NOMO-1 (cell line): ENCODE results near the gene NUP54.

ENCODE experiments used
- DNase-seq, 2 experiments: peaks; one replicate each; lab custom pipeline; 2025; ENCODE audit not compliant: unreplicated experiment in 2 of 2; lab: John Stamatoyannopoulos, UW

Gene NUP54

DNA sequence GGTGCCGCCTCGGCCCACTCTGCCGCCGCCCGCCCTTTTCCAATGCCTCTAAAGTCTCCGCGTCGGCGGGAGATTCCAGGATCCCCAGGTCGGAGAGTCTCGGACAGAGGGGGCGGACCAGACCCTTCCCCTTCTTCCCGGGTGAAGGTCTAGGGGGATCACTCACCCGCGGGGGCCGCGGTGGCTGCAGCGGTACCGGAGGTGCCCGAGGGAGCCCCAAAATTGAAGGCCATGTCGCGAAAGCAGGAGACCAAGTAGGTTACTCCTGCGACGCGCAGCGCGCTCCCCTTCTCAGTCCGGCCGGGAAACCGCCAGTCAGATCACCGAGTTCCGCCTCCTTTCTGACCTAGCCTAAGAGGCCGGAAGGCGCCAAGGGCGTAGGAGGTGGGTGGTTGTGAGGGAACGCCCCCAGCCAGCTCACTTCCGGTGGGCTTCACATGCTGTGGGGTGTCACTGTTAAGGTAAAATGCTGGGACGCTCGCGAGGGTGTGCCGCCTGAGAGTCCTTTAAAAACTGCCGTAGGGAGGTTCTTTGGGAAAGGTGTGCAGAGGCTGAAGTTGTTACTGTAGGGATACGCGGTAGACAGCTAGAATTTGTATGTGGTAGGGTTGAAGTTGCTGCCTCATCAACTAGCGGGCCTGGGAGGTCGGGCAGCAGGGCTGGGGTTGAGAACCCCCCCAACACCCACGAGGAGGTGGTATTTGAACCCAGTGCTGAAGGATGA is at the start of gene NUP54:
NUP54 (minus strand) TSS at position 256 of the 724 bp plus-strand sequence; CDS start at position 233, 23 bp downstream.
- peak; percentile 93 for DNase-seq

- no peak for DNase-seq
Measured at GRCh38 chr4:76197031-76197743, 49.0 kb upstream of the NUP54 start.

DNA sequence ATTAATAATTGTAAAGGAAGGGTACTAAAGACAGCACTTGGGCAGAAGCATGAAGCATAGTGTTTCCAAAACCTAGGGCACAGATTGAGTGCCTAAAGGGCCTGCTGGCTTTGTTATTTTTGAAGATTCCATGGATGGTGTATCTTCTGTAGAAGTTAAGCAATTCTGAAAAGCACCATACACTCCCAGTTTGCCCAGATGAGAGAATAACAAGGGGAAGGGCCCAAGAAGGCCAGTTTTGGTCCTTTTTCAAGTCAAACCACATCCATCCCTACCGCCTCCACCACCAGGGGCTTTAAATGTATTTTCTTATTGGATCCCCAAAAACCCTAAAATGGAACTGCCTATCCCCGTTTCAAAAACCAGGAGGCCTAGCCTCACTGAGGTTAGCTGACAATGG is 48.2 kb upstream of the NUP54 start:
- DNase-seq = no peak

DNA sequence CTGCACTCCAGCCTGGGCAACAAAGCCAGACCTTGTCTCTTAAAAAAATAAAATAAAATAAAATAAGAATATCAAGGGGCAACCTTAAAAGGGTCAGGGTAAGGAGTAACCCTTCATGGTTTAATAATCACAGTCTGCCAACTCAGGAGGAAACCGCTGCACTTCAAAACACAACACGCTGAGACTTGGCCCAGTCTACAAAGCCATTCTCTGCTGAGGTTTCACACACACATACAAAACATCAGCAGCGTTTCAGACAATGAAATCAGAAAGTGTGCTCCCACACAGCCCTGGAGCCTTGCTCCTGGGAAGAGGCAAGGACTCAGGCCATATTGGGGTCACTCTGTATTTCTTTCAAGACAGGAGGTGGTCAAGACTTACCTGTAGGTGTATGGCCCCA is 47.1 kb upstream of the NUP54 start:
- no peak for DNase-seq

DNA sequence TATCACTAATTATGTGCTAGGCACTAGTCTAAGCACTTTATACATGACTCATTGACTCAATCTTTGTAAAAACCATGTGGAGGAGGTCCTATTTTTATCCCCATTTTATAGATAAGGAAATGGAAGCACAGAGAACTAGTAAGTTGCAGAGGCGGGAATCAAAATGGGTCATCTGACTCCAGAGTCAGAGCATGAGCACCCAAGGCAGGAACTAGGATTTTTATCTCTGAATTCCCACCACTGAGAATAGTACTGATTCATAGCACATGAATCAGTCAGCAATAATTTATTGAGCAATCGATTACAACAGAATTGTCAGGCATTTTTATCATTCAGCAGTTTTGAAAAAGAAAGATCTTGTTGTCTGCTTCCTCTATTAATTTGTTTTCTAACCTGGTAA is 46.1 kb upstream of the NUP54 start:
- peak; percentile 18 to 64 for DNase-seq

DNA sequence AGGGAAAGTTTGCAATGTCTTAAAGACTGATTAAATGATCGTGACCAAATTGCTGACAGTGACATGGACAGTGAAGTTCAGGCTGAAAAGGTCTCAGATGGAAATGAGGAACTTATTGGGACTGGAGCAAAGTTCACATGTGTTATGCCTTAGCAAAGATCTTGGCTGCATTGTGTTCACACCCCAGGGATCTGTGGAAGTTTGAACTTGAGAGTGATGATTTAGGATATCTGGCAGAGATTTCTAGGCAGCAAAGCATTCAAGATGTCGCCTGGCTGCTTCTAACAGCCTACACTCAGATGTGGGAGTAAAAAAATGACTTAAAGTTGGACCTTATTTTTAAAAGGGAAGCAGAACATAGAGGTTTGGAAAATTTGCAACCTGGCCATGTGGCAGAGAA is 44.0 kb upstream of the NUP54 start:
- peak in 1 of 2 experiments; percentile 22 for DNase-seq

DNA sequence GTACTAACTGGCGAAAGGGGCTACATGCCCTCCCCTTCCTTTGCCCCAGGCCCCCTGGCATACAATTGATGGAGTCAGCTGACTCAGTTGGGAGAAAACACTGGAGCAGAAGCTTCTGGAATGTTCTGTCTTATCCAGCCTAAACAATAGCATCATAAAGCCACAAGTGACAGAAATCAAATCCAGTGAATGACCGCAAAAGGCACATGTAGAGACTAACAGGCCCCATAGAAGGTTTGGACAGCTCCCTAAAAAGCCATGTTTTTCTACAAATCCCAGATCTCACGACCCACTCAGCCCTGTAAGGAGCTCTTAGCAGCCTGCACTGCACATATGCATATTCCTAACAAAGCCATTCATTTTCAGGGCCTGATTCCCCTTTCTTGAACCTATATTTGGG is 40.4 kb upstream of the NUP54 start:
- no peak for DNase-seq

DNA sequence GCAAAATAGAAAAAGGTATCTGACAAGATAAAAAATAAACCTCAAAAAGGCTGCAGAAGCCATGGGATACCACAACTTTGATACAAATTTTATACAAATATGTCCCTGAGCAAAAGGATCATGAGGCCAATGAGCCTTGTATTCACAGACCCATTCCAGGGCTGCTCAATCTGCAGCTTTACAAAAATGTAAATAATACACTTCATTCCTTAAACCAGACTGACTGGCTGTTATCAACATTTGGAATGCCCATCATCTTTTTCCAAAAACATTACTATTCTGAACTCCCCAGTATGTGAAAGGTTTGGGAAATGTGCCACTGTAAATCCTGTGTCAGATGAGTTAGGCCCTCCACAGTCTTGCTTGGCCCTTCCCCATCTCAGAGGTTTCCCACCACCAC is 40.0 kb upstream of the NUP54 start:
- DNase-seq = no peak

DNA sequence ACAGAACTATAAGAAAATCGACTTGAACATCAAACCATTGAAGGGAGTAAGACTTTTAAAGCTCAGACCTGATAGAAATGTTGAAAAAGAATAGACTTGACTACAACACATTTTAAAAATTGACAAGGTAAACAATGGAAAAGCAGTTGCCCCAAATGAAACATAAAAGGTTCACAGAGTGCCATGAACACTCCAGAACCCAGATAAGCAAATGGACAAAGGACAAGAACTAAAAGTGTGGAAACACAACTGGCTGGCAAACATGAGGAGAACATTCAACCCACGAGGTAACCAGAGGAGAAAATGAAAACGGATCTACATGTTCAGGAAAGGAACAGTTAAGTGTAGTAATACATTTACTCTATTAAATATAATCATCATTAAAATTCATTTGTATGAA is 39.0 kb upstream of the NUP54 start:
- DNase-seq = no peak

DNA sequence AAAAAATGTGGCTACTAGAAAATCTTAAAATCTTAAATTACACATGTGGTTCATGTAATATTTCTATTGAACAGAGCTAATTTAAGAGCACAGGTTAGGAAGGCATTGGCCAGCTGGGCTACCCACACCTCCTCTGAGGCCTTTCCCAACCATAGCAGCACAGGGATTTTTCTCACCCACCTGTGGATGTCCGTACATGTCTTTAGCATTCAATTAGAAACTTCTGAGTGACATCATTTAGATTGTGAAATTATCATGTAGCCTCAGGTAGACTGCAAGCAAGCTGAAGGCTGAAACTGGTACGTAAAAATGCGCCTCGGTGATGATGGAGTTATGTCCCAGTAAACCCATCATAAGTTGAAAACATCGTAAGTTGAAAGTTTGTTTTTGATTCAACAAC is 34.3 kb upstream of the NUP54 start:
- no peak for DNase-seq

DNA sequence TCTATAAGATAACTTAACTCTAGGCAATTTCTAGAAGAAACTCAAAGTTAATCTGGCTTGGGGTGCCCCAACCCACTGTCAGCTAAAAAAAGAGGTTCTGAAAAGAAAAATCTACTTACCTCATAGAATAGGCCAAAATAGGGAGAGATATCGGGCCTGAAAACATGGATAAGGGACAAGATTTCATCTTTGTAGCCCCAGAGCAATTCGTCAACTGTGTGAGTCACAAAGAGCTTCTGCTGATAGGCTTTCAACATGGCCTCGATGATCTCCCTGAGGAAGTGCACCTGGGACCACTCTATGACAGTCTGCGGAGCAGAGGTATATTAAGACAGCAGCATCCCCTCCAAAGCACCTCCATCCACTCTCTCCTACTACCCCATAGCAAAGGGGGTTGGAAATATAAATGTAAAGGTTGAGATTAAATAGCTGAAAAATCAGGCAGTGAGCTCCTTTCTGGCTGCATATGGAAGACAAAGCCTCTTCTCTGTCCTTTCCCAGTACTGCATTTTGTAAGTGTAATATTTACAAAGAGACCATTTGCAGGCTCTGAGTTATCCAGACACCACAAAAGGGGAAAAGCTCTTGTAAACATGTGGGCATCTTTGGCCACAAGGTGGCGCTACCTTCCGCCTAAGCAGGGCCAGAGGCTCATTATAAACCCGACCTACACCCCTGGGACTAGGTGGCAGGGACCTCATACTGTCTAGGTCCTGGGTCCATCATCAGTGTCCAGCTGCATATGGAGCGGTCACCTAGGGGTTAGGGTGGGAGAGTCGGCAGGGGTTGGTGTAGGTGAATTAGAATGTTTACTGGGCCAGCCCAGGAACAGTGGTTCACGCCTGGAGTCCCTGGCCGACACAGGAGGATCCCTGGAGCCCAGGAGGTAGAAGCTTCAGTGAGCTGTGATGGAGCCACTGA is 31.5 kb upstream of the NUP54 start:
- DNase-seq = peak; percentile 69 to 71

GRCh38 chr4:76178296-76178695 is 30.1 kb upstream of the NUP54 start:
- no peak for DNase-seq

DNA sequence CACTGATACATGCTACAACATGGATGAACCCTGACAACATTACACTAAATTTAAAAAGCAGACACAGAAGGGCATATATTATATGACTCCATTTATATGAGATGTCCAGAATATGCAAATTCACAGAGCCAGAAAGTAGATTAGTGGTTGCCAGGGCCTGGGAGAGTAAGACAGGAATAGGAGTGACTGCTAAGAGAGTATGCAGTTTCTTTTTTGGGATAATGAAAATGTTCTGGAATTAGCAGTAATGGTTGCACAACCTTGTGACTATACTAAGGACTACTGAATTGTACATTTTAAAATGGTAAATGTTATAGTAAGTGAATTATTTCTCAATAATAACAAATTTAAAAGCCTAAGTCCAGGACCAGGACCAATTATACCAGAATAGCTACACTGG is 29.5 kb upstream of the NUP54 start:
- no peak for DNase-seq

DNA sequence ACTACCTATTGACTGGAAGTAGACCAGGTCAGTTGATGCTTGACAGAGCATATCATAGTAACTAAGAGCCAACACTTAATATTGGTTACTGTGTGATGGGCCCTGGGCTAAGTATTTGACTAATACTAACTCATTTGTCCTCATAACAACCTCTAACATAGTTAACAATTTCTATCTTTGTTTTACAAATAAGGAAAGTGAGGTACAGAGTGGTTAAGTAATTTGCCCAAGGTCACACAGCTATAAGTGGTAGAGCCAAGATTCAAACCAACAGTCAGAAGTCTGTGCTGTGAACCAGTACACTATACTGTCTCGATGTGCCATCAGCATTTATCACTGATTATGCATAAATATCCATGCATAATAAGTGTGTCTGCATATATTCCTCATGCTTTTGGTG is 27.1 kb upstream of the NUP54 start:
- DNase-seq = no peak

GRCh38 chr4:76174216-76174615 is 26.0 kb upstream of the NUP54 start:
- no peak for DNase-seq

- DNase-seq = no peak
Measured at GRCh38 chr4:76168688-76169087, 20.5 kb upstream of the NUP54 start.

DNA sequence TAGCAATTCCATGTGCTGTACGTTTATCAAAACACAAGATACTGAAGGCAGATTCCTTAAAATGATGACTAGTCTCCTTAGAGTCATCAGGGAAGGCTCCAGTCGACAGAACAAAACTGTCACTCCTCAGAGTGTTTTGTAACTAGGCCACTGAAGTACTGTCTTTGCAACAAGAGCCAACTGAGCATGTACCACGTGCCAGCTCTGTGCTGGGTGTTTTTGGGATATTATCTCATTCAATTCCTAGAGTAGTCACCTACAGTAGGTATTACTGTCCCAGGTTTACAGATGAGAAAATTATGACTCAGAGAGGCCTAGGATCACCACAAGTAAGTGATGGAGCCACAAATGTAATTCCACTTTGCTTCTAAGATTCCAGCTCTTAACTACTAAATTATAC is 18.3 kb upstream of the NUP54 start:
- DNase-seq = no peak

DNA sequence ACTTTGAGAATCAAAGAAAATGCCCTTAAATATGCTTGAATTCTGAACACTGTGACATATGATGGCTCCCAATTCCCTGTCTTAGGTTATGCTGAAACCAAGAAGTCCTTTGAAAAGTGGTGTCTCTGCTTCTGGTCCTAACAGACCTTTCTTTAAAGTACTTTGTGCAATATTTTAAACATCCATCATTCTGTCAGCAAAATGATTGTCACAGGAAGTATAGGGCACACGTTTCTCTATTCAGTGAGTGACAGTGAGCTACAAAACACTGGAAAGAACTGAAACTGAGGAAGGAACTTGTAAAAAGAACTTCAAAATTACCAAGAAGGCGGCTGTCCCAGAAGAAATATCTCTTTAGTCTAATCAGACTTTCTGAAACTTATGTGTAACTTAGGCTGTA is 12.2 kb upstream of the NUP54 start:
- peak; percentile 12 to 84 for DNase-seq

DNA sequence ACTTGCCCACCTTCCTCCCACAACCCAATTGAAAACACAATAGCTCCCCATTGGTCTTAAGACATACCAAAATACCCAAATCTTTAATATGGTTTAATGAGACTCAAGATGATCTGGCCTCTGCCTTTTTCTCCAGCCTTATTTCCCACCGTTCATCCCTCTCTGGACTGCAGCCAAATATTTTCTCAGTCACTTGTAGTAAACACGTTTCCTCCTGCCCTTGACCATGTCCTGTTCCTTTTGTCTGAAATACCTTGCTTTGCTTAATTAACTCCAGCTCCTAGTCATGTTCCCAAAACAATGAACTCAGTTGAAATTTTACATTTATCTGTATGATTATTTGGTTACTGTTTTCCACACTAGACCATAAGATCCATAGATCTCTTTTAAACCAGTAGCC is 8.4 kb upstream of the NUP54 start:
- DNase-seq = no peak

- DNase-seq = no peak
Measured at GRCh38 chr4:76155979-76156378, 7.8 kb upstream of the NUP54 start.

DNA sequence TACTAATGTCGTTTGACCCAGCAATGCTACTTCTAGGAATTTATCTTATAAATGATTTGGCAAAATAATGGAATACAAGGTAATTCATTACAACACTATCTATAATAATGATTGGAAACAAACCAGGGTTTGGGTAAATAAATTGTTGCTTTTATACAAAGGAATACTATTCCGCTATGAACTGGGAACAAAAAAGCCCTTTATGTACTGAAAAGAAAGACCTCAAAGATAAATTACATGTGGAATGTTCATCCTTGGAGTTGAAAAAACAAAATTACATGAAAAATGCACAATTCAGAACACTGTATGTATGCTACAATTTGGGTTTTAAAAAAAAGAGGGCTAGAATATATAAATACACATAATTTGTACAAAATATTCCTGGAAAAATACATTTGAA is 5.2 kb upstream of the NUP54 start:
- DNase-seq = no peak
